Transverse colon (tissue), 4 donors: ENCODE data around the gene PC. TPM values are rescaled to one million over a fixed set of nuclear protein-coding genes. Genes with fewer than 3 reads are reported as not detected.

ENCODE experiments used
- DNase-seq: peaks from one replicate; pipeline ENCODE4 v3.0.0-alpha.2; 2019
- H3K27ac ChIP-seq, 4 donors: fragments of 200-600 bp; sonication (generic); 2 replicates each; pipeline ENCODE4 v1.5.1; 2016 to 2018; ENCODE audit warnings: inconsistent platforms in 4 of 4
- H3K27me3 ChIP-seq: fragments of 200-600 bp; sonication (generic); 2 replicates; pipeline ENCODE4 v1.5.1; 2017; ENCODE audit warnings: inconsistent platforms
- H3K36me3 ChIP-seq, 4 donors: fragments of 200-600 bp; sonication (generic); 2 replicates each; pipeline ENCODE4 v1.5.1; 2017 to 2019; ENCODE audit warnings: inconsistent platforms in 4 of 4
- H3K4me1 ChIP-seq, 4 donors: fragments of 200-600 bp; sonication (generic); 2 replicates each; pipeline ENCODE4 v1.5.1; 2017 to 2020; ENCODE audit warnings: inconsistent platforms in 4 of 4
- H3K4me3 ChIP-seq, 4 donors: fragments of 200-600 bp; sonication (generic); 1 replicate in 1 of 4; 2 replicates in 3 of 4; pipeline versions ENCODE4 v1.5.1 to v1.6.1; 2017 to 2019; ENCODE audit warnings: inconsistent platforms in 4 of 4
- H3K9me3 ChIP-seq, 2 donors: fragments of 200-600 bp; sonication (generic); 2 replicates each; pipeline ENCODE4 v1.5.1; 2017 to 2019; ENCODE audit warnings: inconsistent platforms in 2 of 2
- CTCF ChIP-seq, 5 experiments: fragments of 200-600 bp in 3 of 5; fragments of 450-650 bp in 2 of 5; sonication (generic) in 3 of 5; IDR thresholded peaks; 1 replicate in 2 of 5; 2 replicates in 3 of 5; pipeline ENCODE4 v1.5.1; 2016 to 2017; ENCODE audit warnings: antibody characterized with exemption in 5 of 5, inconsistent platforms in 3 of 5, mild to moderate bottlenecking in 2 of 5, moderate library complexity in 1 of 5
- EP300 ChIP-seq: sonication (generic); formaldehyde crosslinking; IDR thresholded peaks from one replicate; pipeline ENCODE4 v1.6.1; 2017; ENCODE audit warnings: antibody characterized with exemption, low read depth
- POLR2A ChIP-seq: fragments of 450-650 bp; IDR thresholded peaks from one replicate; pipeline ENCODE4 v1.6.1; 2016; ENCODE audit warnings: antibody characterized with exemption, mild to moderate bottlenecking, moderate library complexity
- POLR2AphosphoS5 ChIP-seq, 3 donors: sonication (generic); formaldehyde crosslinking; IDR thresholded peaks; one replicate each; pipeline ENCODE4 v1.6.1; 2016; ENCODE audit warnings: antibody characterized with exemption in 3 of 3
- WGBS, 2 donors: methylation state at CpG; one replicate each; pipeline ENCODE4 v1.1.5; 2018; ENCODE audit warnings: low coverage in 1 of 2; 5-methylcytosine and 5-hydroxymethylcytosine counted together
- in situ Hi-C, 4 donors: fragments of 200-750 bp; cut with MboI; loops; one replicate each; pipeline versions ENCODE4 v1.15.0 to v1.15.1; 2017; ENCODE audit warnings: low sequenced_read_pairs in 3 of 4, low pct_ligation_motif_present in 1 of 4, low pct_unique_long_range_greater_than_20kb in 1 of 4
- intact Hi-C: fragments of 100-400 bp; cut with DNase I; formaldehyde crosslinking; loops from one replicate; pipeline ENCODE4 v1.15.1; 2023; ENCODE audit warnings: low total_unique reads
- total RNA-seq, 4 donors: library from RNA; depleted of rRNA; stranded (reverse); fragments of >200 nt; gene quantifications; one replicate each; pipeline ENCODE4 v1.1.0, GENCODE V29; 2016

PC gene
- total RNA-seq, 4 donors from 2014 or later: 14.9 to 246 (median 38.1) TPM

DNA sequence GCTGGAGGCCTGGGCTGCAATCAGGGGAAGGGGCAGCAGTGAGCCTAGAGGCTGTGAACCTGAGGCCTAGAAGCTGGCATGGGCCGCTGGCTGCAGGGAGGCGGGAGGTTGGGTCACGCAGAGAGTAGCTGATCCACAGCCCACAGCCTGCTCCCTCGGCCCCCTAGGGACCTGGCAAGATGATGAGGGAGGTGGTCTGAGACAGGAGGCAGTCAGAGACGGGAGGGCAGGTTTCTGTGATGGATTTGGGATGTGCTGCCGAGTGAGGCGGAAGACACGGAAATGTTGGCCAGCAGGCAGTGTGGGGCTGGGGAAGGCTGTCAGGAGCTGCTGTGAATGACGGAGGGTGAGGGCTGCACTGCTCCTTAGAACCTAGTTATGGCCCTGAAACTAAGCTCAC, 78.6 kb downstream of the PC start:
- no peak overlapping the region for H3K27ac ChIP-seq
- no peak overlapping the region for H3K4me3 ChIP-seq
- no peak for TF ChIP-seq CTCF (IDR thresholded peaks at IDR 0.05)
- no peak for TF ChIP-seq POLR2AphosphoS5 (IDR thresholded peaks at IDR 0.05)
- no peak for TF ChIP-seq EP300
- no peak for TF ChIP-seq POLR2A
- H3K9me3 ChIP-seq: no peaks in the 10 kb centered on the region
- intact Hi-C loops (no loop called here), in situ Hi-C loops (no loop called here)
- no peaks in the 10 kb centered on the region for H3K27me3 ChIP-seq
- WGBS, 2 donors: 88% methylated on average over 9 of the region's 9 CpGs; no CpG with 5 or more reads in 1 of the 2 donors
- H3K36me3 ChIP-seq: no peaks in the 10 kb centered on the region
- no peak for DNase-seq
- peaks cover 0 to 17% (median 4%) of the 10 kb centered on the region in 4 donors for H3K4me1 ChIP-seq

DNA sequence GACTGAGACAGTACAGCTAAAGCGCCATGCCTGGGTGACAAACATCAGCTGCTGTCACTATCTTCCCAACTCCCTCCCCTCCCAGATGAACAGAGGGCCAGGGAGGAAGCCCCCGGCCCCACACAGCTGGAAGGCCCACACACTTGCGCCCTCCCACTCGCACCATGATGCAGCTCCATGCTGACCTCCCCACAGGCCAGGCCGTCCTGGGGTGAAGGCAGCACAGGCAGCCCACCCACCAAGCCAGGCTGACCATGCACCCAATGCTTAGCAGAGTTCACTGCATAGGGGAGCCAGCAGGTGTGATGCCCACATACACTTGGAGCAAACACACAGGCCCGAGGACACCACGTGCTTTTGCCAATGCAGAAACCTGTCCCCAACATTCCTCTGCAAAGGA, 79.2 kb downstream of the PC start:
- no peak for DNase-seq
- 89% methylated on average over 7 of the region's 7 CpGs; no CpG with 5 or more reads in 1 of the 2 donors for WGBS, 2 donors
- no peaks in the 10 kb centered on the region for H3K36me3 ChIP-seq
- no peaks in the 10 kb centered on the region for H3K27me3 ChIP-seq
- no peak overlapping the region for H3K27ac ChIP-seq
- TF ChIP-seq CTCF (IDR thresholded peaks at IDR 0.05) (no peak), POLR2A (no peak), EP300 (no peak), POLR2AphosphoS5 (IDR thresholded peaks at IDR 0.05) (no peak)
- no peak overlapping the region for H3K4me3 ChIP-seq
- intact Hi-C loops: no loop called here
- H3K4me1 ChIP-seq: peaks cover 0 to 17% (median 4%) of the 10 kb centered on the region in 4 donors
- in situ Hi-C loops: no loop called here
- no peaks in the 10 kb centered on the region for H3K9me3 ChIP-seq

DNA sequence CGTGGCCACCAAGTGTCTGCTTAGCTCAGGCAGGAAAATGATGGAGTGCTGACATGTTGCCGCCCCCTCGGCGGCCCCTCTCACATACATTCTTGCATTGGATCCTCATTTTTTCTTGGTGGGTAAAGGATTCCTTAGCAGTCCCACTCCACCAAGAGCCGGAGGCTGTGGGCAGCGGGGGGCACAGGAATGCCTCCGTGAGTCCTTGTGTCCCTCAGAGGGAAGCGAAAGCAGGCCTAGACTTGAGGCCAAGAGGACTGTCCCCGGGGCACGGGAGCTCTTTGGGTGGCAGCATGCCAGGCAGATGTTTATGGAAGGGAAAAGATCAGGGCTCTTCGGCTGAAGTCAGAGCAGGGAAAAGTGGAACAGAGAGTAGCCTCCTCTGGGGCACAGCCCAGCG, 79.7 kb downstream of the PC start:
- Histone ChIP-seq H3K4me3 (no peak overlapping the region), H3K9me3 (no peaks in the 10 kb centered on the region), H3K27ac (no peak overlapping the region), H3K36me3 (no peaks in the 10 kb centered on the region), H3K4me1 (peaks cover 0 to 17% (median 4%) of the 10 kb centered on the region in 4 donors), H3K27me3 (no peaks in the 10 kb centered on the region)
- TF ChIP-seq CTCF (IDR thresholded peaks at IDR 0.05) (no peak), POLR2AphosphoS5 (IDR thresholded peaks at IDR 0.05) (no peak)
- in situ Hi-C loops (no loop called here), intact Hi-C loops (no loop called here)
- 69% methylated on average over 12 of the region's 12 CpGs; no CpG with 5 or more reads in 1 of the 2 donors for WGBS, 2 donors
- no peak for DNase-seq

DNA sequence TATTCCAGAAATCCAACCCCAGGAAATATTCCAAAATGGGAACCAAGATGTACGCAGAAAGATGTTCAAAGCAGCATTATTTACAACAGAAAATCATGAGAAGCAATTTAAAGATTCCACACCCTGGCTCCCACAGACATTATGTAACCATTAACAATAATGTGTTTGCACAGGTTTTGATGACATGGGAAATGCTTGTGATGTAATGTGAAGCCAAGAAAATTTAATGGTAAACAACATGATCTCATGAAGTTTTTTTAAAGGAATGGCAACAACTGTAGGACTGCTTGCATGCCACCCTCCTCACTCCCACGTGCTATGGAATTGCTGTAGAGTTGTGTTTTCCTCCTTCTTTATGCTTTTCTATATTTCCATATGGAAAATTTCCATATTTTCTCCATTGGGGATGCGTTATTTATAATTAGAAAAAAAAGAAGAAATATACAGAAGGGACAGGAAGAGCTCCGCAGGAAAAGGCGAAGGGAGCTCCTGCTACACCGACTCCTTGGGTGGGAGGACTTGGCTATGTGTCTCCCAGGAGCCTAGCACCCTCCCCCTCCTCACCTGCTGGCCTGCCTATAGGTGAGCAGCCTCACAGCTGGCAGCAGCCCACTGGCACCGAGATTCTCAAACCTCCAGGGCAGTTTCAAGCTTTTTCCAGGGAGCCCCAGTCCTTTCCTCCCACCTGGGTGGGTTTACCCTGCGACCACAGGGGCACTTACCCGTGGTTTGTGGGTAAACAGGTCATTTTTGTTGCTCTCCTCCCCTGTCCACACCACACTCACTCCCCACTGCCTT, 80.4 kb downstream of the PC start:
- intact Hi-C loops (no loop called here), in situ Hi-C loops (no loop called here)
- H3K36me3 ChIP-seq: no peaks in the 10 kb centered on the region
- WGBS, 2 donors: 77 to 78% methylated on average over 4 to 9 of the region's 9 CpGs
- H3K27me3 ChIP-seq: no peaks in the 10 kb centered on the region
- DNase-seq: no peak
- no peak overlapping the region for H3K4me3 ChIP-seq
- H3K9me3 ChIP-seq: no peaks in the 10 kb centered on the region
- TF ChIP-seq POLR2AphosphoS5 (IDR thresholded peaks at IDR 0.05): no peak
- peaks cover 0 to 11% (median under 1%) of the 10 kb centered on the region in 4 donors for H3K4me1 ChIP-seq
- H3K27ac ChIP-seq: no peak overlapping the region

GRCh38 chr11:66875378-66875777, 82.8 kb downstream of the PC start:
- 80 to 82% methylated on average over 11 to 13 of the region's 13 CpGs for WGBS, 2 donors
- TF ChIP-seq POLR2AphosphoS5 (IDR thresholded peaks at IDR 0.05) (no peak), CTCF (IDR thresholded peaks at IDR 0.05) (no peak), EP300 (no peak), POLR2A (no peak)
- intact Hi-C loops: no loop called here

More at GRCh38 chr11:66875378-66875777, 82.8 kb downstream of the PC start:
- Histone ChIP-seq H3K4me3 (no peak overlapping the region), H3K4me1 (peaks cover 0 to 4% (median 0%) of the 10 kb centered on the region in 4 donors), H3K27me3 (no peaks in the 10 kb centered on the region), H3K36me3 (no peaks in the 10 kb centered on the region), H3K27ac (no peak overlapping the region), H3K9me3 (no peaks in the 10 kb centered on the region)
- in situ Hi-C loops: no loop called here
- no peak for DNase-seq
